HepG2 (cell line): ENCODE data around the gene CSTF1. TPM values are rescaled to one million over a fixed set of nuclear protein-coding genes. Genes with fewer than 3 reads are reported as not detected.
A peak's percentile ranks its signal among the peaks of the same experiment; 100 is the strongest.

ENCODE experiments used
- DPF2 ChIP-seq: sonication (generic); formaldehyde crosslinking; IDR thresholded peaks from 2 replicates; pipeline ENCODE4 v1.4.0; 2020; ENCODE audit warnings: mild to moderate bottlenecking, low read depth, missing genetic modification reagents, borderline replicate concordance
- ELF1 ChIP-seq: sonication (generic); formaldehyde crosslinking; IDR thresholded peaks from 2 replicates; pipeline ENCODE4 v1.4.0; 2020; ENCODE audit warnings: missing genetic modification reagents
- GRHL1 ChIP-seq: sonication (generic); formaldehyde crosslinking; conservative IDR thresholded peaks from 2 replicates; pipeline ENCODE4 v1.8.0; 2022; ENCODE audit warnings: missing genetic modification reagents
- KAT2B ChIP-seq: fragments of 150-350 bp; IDR thresholded peaks from 2 replicates; pipeline ENCODE4 v1.6.1; 2014; ENCODE audit warnings: low read depth, low read length, borderline replicate concordance
- NFE2L1 ChIP-seq: sonication (generic); formaldehyde crosslinking; IDR thresholded peaks from 2 replicates; pipeline ENCODE4 v1.4.0; 2020; ENCODE audit warnings: missing genetic modification reagents, mild to moderate bottlenecking, borderline replicate concordance
- ZFP36L1 ChIP-seq: sonication (generic); formaldehyde crosslinking; IDR thresholded peaks from 2 replicates; pipeline ENCODE4 v1.8.0; 2022; ENCODE audit warnings: mild to moderate bottlenecking, missing genetic modification reagents, moderate library complexity
- ZFYVE20 ChIP-seq: sonication (generic); formaldehyde crosslinking; IDR thresholded peaks from 2 replicates; pipeline ENCODE4 v1.8.0; 2023; ENCODE audit warnings: low read depth, mild to moderate bottlenecking, moderate library complexity, missing genetic modification reagents, borderline replicate concordance
- ZNF224 ChIP-seq: sonication (generic); formaldehyde crosslinking; IDR thresholded peaks from 2 replicates; pipeline ENCODE4 v1.5.0; 2020; ENCODE audit warnings: mild to moderate bottlenecking, missing genetic modification reagents
- ZNF234 ChIP-seq: sonication (generic); formaldehyde crosslinking; conservative IDR thresholded peaks from 2 replicates; pipeline ENCODE4 v1.5.1; 2020; ENCODE audit warnings: mild to moderate bottlenecking, missing genetic modification reagents
- ZNF598 ChIP-seq: sonication (generic); formaldehyde crosslinking; IDR thresholded peaks from 2 replicates; pipeline ENCODE4 v1.5.1; 2020; ENCODE audit warnings: mild to moderate bottlenecking, missing genetic modification reagents, borderline replicate concordance
- ZNF644 ChIP-seq: IDR thresholded peaks from 2 replicates; pipeline ENCODE4 v1.6.1; 2016; ENCODE audit warnings: low read depth
- polyA plus RNA-seq, 8 experiments: library from polyadenylated mRNA; depleted of rRNA in 3 of 8; stranded (reverse) in 7 of 8; unstranded in 1 of 8; fragments of >200 nt; fragmentation: Illumina TruSeq in 4 of 8; extraction: Trizol in 4 of 8; gene quantifications; 2 replicates each; pipeline versions ENCODE4 v1.2.1 to v1.2.3, GENCODE V29; 2011 to 2016; ENCODE audit warnings: low read depth in 4 of 8, missing spikeins in 1 of 8, mixed read lengths in 1 of 8; ENCODE audit not compliant: insufficient read depth in 1 of 8
- total RNA-seq, 5 experiments: library from RNA; depleted of rRNA; stranded (reverse); fragments of >200 nt; fragmentation: Illumina TruSeq; extraction: Trizol; gene quantifications; 2 replicates each; pipeline ENCODE4 v1.2.3, GENCODE V29; 2016; ENCODE audit warnings: low read depth in 1 of 5
- TF ChIP-seq, protein P1 (sequence below): sonication (generic); formaldehyde crosslinking; IDR thresholded peaks from 2 replicates; pipeline ENCODE4 v1.9.0; 2022; ENCODE audit warnings: low read depth, missing genetic modification reagents
- TF ChIP-seq, protein P2 (sequence below): sonication (generic); formaldehyde crosslinking; IDR thresholded peaks from 2 replicates; pipeline ENCODE4 v1.4.0; 2020; ENCODE audit warnings: missing genetic modification reagents, borderline replicate concordance
- TF ChIP-seq, protein P3 (sequence below): sonication (generic); formaldehyde crosslinking; IDR thresholded peaks from 2 replicates; pipeline ENCODE4 v1.9.0; 2021; ENCODE audit warnings: missing genetic modification reagents, mild to moderate bottlenecking, borderline replicate concordance

CSTF1 gene
- total and polyA plus RNA-seq, 2 of the 13 experiments (the other 11 are each of a cell fraction or from before 2014, with no cell fraction given), result 70.9 to 100 TPM

DNA sequence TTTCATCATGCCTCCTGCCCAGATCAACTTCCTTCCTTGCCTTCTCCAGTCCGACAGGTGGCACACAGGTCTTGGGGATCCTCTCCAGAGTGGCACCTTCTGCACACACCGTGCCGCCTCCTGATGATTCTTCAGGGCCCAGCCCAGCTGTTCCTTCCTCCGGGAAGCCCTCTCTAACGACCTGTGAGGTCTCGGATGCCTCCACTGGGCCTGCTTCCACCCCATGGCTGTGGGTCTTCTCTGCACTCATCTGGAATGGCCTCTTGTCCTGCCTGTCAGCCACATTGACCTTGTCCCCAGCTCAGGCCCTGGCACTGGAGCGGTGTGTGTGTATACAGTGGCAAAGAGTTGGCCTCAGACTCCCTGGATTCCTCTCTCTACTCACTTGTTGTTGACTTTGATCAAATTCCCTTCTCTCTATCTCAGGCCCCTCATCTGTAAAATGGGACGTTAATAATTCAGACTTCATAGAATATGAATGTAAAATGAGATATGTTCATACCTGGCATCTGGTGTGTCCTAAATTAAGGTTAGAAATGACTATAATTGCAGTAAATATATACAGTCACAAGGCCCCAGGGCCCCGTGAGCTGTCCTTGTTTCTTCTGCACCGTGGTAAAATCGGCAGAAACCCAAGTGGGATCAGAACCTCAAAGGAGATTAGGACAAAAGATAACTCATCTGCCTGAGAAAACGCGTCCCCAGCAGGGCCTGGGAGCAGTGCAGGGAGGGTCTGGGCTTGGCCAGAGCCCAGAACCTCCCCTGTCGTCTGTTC, 32.1 kb upstream of the CSTF1 start (continued):
- TF ChIP-seq, protein P1, sequence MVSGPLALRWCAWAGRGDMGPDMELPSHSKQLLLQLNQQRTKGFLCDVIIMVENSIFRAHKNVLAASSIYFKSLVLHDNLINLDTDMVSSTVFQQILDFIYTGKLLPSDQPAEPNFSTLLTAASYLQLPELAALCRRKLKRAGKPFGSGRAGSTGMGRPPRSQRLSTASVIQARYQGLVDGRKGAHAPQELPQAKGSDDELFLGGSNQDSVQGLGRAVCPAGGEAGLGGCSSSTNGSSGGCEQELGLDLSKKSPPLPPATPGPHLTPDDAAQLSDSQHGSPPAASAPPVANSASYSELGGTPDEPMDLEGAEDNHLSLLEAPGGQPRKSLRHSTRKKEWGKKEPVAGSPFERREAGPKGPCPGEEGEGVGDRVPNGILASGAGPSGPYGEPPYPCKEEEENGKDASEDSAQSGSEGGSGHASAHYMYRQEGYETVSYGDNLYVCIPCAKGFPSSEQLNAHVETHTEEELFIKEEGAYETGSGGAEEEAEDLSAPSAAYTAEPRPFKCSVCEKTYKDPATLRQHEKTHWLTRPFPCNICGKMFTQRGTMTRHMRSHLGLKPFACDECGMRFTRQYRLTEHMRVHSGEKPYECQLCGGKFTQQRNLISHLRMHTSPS (CRISPR knock-in tag), result 0 out of 2 replicates have a peak, but pooled peaks have one; percentile 84
- TF ChIP-seq KAT2B (no peak), ZNF234 (CRISPR knock-in tag) (no peak), DPF2 (no peak), ZNF598 (no peak), ZFP36L1 (no peak), GRHL1 (CRISPR knock-in tag) (no peak), ZNF644 (CRISPR knock-in tag) (peak; percentile 27; the same call in 1 of the 2 replicates), NFE2L1 (CRISPR knock-in tag) (no peak), ZFYVE20 (no peak), ZNF224 (CRISPR knock-in tag) (peak; percentile 89), ELF1 (CRISPR knock-in tag) (no peak)
- TF ChIP-seq, protein P2, sequence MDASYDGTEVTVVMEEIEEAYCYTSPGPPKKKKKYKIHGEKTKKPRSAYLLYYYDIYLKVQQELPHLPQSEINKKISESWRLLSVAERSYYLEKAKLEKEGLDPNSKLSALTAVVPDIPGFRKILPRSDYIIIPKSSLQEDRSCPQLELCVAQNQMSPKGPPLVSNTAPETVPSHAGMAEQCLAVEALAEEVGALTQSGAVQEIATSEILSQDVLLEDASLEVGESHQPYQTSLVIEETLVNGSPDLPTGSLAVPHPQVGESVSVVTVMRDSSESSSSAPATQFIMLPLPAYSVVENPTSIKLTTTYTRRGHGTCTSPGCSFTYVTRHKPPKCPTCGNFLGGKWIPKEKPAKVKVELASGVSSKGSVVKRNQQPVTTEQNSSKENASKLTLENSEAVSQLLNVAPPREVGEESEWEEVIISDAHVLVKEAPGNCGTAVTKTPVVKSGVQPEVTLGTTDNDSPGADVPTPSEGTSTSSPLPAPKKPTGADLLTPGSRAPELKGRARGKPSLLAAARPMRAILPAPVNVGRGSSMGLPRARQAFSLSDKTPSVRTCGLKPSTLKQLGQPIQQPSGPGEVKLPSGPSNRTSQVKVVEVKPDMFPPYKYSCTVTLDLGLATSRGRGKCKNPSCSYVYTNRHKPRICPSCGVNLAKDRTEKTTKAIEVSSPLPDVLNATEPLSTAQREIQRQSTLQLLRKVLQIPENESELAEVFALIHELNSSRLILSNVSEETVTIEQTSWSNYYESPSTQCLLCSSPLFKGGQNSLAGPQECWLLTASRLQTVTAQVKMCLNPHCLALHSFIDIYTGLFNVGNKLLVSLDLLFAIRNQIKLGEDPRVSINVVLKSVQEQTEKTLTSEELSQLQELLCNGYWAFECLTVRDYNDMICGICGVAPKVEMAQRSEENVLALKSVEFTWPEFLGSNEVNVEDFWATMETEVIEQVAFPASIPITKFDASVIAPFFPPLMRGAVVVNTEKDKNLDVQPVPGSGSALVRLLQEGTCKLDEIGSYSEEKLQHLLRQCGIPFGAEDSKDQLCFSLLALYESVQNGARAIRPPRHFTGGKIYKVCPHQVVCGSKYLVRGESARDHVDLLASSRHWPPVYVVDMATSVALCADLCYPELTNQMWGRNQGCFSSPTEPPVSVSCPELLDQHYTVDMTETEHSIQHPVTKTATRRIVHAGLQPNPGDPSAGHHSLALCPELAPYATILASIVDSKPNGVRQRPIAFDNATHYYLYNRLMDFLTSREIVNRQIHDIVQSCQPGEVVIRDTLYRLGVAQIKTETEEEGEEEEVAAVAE (CRISPR knock-in tag), result no peak
- TF ChIP-seq, protein P3, sequence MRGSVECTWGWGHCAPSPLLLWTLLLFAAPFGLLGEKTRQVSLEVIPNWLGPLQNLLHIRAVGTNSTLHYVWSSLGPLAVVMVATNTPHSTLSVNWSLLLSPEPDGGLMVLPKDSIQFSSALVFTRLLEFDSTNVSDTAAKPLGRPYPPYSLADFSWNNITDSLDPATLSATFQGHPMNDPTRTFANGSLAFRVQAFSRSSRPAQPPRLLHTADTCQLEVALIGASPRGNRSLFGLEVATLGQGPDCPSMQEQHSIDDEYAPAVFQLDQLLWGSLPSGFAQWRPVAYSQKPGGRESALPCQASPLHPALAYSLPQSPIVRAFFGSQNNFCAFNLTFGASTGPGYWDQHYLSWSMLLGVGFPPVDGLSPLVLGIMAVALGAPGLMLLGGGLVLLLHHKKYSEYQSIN (CRISPR knock-in tag), result no peak
